Activated B cell treated with CpG ODN at 0.5 μM for 24 hours (primary cell): ENCODE data around the gene GDI1. TPM values are rescaled to one million over a fixed set of nuclear protein-coding genes. Genes with fewer than 3 reads are reported as not detected.

Experiments
- ATAC-seq: fragments of 200-7000 bp; cut with Tn5 transposase; one replicate; pipeline ENCODE4 v1.10.0; 2021; ENCODE audit warnings: low read depth, mild to moderate bottlenecking, moderate library complexity
- CTCF ChIA-PET: fragments of 350-600 bp; sonication (Branson Sonifier 250); formaldehyde crosslinking; loops from one replicate; lab custom pipeline; 2021; ENCODE audit warnings: antibody characterized with exemption; lab: Charles Lee
- POLR2A ChIA-PET: fragments of 350-600 bp; sonication (Branson Sonifier 250); formaldehyde crosslinking; loops from one replicate; lab custom pipeline; 2021; ENCODE audit warnings: antibody characterized with exemption; lab: Charles Lee
- DNase-seq: peaks from one replicate; pipeline ENCODE4 v3.0.0; 2022
- H3K27ac Mint-ChIP-seq: one replicate; pipeline ENCODE4 v1.8.0; 2020; ENCODE audit warnings: mixed read lengths
- H3K27me3 Mint-ChIP-seq: one replicate; pipeline ENCODE4 v1.8.0; 2021; ENCODE audit warnings: mixed read lengths
- H3K36me3 Mint-ChIP-seq: one replicate; pipeline ENCODE4 v1.8.0; 2021; ENCODE audit warnings: low read depth, mixed read lengths
- H3K4me1 Mint-ChIP-seq: one replicate; pipeline ENCODE4 v1.8.0; 2021; ENCODE audit warnings: mixed read lengths
- H3K4me3 Mint-ChIP-seq: one replicate; pipeline ENCODE4 v1.8.0; 2020; ENCODE audit warnings: mild to moderate bottlenecking, mixed read lengths
- H3K9me3 Mint-ChIP-seq: one replicate; pipeline ENCODE4 v1.8.0; 2020; ENCODE audit warnings: mixed read lengths
- CTCF ChIP-seq: fragments of 200-600 bp; IDR thresholded peaks from one replicate; pipeline ENCODE4 v1.8.0; 2022; ENCODE audit warnings: antibody characterized with exemption, mild to moderate bottlenecking
- intact Hi-C: fragments of 100-400 bp; cut with micrococcal nuclease; formaldehyde crosslinking; loops from one replicate; pipeline ENCODE4 v1.15.1; 2024
- total RNA-seq: library from RNA; stranded (reverse); gene quantifications from 2 replicates; pipeline ENCODE4 v1.2.3, GENCODE V29; 2022

GDI1 gene
- total RNA-seq, 1 donor from 2014 or later = 127 TPM

DNA sequence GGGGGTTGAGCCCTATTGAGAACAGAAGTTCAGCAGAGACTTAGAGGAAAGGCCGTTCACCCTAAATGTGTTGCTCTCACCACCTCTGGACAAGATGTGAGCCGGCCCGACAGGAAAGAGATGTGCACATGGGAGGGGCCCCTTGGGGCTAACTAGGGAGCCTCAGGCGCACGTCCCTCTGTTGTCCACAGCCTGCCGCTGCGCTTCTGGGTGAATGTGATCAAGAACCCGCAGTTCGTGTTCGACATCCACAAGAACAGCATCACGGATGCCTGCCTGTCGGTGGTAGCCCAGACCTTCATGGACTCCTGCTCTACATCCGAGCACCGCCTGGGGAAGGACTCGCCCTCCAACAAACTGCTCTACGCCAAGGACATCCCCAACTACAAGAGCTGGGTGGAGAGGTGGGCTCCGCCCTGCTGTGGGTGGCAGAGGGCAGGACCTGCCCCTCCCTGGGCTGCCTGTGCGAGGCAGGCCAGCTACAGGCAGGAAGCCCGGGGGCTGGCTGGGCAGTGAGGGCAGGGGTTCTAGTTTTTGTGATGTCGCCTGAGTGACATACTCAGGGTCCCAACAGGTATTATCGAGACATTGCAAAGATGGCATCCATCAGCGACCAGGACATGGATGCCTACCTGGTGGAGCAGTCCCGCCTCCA, 34.1 kb downstream of the GDI1 start:
- no peaks in the 10 kb centered on the region for H3K27me3 Mint-ChIP-seq
- H3K9me3 Mint-ChIP-seq = no peaks in the 10 kb centered on the region
- H3K4me1 Mint-ChIP-seq = peaks cover 2% of the 10 kb centered on the region
- no peak for DNase-seq
- intact Hi-C loops = no loop called here
- no peak for TF ChIP-seq CTCF
- POLR2A ChIA-PET = no interaction called here
- CTCF ChIA-PET = no interaction called here
- no peak for ATAC-seq
- no peak overlapping the region for H3K4me3 Mint-ChIP-seq
- H3K27ac Mint-ChIP-seq = no peak overlapping the region
- H3K36me3 Mint-ChIP-seq = peaks cover 48% of the 10 kb centered on the region

DNA sequence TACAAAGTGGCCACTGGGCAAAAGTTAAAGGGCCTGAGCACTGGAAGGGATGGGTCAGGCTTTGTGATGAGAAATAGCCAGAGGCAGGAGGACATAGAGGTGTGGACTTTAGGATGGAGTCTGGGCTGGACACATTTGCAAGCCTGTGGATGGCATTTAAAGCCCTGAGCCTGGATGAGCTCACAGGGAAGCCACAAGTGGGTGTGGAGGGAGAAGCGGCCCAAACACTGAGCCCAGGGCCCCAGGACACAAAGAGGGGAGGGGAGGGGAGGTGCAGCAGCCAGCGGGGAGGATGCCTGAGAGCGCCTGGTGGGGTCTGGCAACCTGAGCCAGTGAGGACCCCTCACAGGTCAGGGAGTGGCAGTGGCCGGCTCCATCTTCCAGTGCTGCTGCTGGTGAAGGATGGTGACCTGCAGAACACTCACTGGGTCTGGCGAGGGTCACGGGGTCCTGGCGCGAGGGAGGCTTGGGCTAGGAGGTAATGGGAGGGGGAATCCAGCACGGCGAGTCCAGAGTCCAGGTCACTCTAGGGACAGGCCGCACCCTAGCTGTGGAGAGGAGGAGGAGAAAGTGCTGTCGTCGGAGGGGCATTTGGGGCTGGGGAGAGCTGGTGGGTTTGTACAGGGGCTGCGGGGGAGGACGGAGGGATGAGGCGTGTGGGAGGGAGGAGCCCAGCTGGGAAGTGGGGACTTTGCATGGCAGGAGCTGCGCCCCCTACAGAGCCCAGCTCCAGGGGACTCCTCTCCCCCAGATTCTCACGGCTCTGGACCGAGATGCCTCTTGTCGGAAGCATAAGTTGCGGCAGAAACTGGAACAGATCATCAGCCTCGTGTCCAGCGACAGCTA, 35.1 kb downstream of the GDI1 start:
- DNase-seq (no peak), ATAC-seq (no peak)
- H3K4me3 Mint-ChIP-seq = no peak overlapping the region
- H3K9me3 Mint-ChIP-seq = no peaks in the 10 kb centered on the region
- TF ChIP-seq CTCF = no peak
- no peak overlapping the region for H3K27ac Mint-ChIP-seq
- ChIA-PET POLR2A (no interaction called here), CTCF (no interaction called here)
- peaks cover 46% of the 10 kb centered on the region for H3K36me3 Mint-ChIP-seq
- no peaks in the 10 kb centered on the region for H3K27me3 Mint-ChIP-seq
- H3K4me1 Mint-ChIP-seq = peaks cover 2% of the 10 kb centered on the region
- intact Hi-C loops = no loop called here

GRCh38 chrX:154472685-154473632, 36.0 kb downstream of the GDI1 start:
- peaks cover 4% of the 10 kb centered on the region for H3K4me1 Mint-ChIP-seq
- ATAC-seq = no peak
- H3K36me3 Mint-ChIP-seq = peaks cover 44% of the 10 kb centered on the region
- no peak for TF ChIP-seq CTCF
- no peak overlapping the region for H3K4me3 Mint-ChIP-seq
- H3K9me3 Mint-ChIP-seq = no peaks in the 10 kb centered on the region
- ChIA-PET POLR2A (interaction anchor here (0.8 kb wide), 1 partner anchor 61 kb away, joined by 3 read pairs; no protein-coding TSS in a partner anchor), CTCF (no interaction called here)
- no peak overlapping the region for H3K27ac Mint-ChIP-seq
- intact Hi-C loops = no loop called here
- no peak for DNase-seq
- no peaks in the 10 kb centered on the region for H3K27me3 Mint-ChIP-seq

- Mint-ChIP-seq H3K4me3 (no peak overlapping the region), H3K27ac (no peak overlapping the region), H3K9me3 (no peaks in the 10 kb centered on the region), H3K36me3 (peaks cover 37% of the 10 kb centered on the region), H3K27me3 (no peaks in the 10 kb centered on the region), H3K4me1 (peaks cover 7% of the 10 kb centered on the region)
- no peak for DNase-seq
- intact Hi-C loops = no loop called here
- CTCF ChIA-PET = no interaction called here
- POLR2A ChIA-PET = interaction anchor here (0.8 kb wide), 1 partner anchor 62 kb away, joined by 3 read pairs; no protein-coding TSS in a partner anchor
- TF ChIP-seq CTCF = no peak
- ATAC-seq = no peak
These were observed 36.7 kb downstream of the GDI1 start for GRCh38 chrX:154473683-154474082.
